Myocyte (in vitro differentiated cells): Measurements from ENCODE around the gene PRKG1. TPM values are rescaled to one million over a fixed set of nuclear protein-coding genes. Genes with fewer than 3 reads are reported as not detected.

Experiments used
- DNase-seq: peaks from one replicate; pipeline ENCODE4 v3.0.0-alpha.2; 2012; ENCODE audit warnings: low read depth
- total RNA-seq: library from RNA; depleted of rRNA; stranded (reverse); fragments of >200 nt; gene quantifications from 2 replicates; pipeline ENCODE4 v1.2.3, GENCODE V29; 2014

The PRKG1 gene
- total RNA-seq, 1 donor from 2014 or later = 26.7 TPM

GRCh38 chr10:51217505-51217904, 143.2 kb downstream of the PRKG1 start:
- no peak for DNase-seq

- DNase-seq = no peak
Observed at GRCh38 chr10:51224671-51225161, 150.4 kb downstream of the PRKG1 start.

GRCh38 chr10:51227897-51228713, 153.8 kb downstream of the PRKG1 start:
- no peak for DNase-seq

- DNase-seq = no peak
Observed at GRCh38 chr10:51228714-51229100, 154.4 kb downstream of the PRKG1 start.

- no peak for DNase-seq
Observed at GRCh38 chr10:51230887-51231585, 156.7 kb downstream of the PRKG1 start.

- peak; percentile 37 for DNase-seq
Observed at GRCh38 chr10:51231754-51232153, 157.5 kb downstream of the PRKG1 start.

GRCh38 chr10:51233337-51234100, 159.2 kb downstream of the PRKG1 start:
- DNase-seq = no peak

GRCh38 chr10:51235865-51236264, 161.6 kb downstream of the PRKG1 start:
- no peak for DNase-seq

- no peak for DNase-seq
Observed at GRCh38 chr10:51239006-51239405, 164.7 kb downstream of the PRKG1 start.

- no peak for DNase-seq
Observed at GRCh38 chr10:51241461-51241860, 167.2 kb downstream of the PRKG1 start.

GRCh38 chr10:51242393-51242792, 168.1 kb downstream of the PRKG1 start:
- DNase-seq = no peak

GRCh38 chr10:51244309-51244708, 170.0 kb downstream of the PRKG1 start:
- peak; percentile 43 for DNase-seq

- peak; percentile 32 for DNase-seq
Observed at GRCh38 chr10:51244748-51245490, 170.6 kb downstream of the PRKG1 start.

- no peak for DNase-seq
Observed at GRCh38 chr10:51246156-51246555, 171.9 kb downstream of the PRKG1 start.

- DNase-seq = peak; percentile 81
Observed at GRCh38 chr10:51250278-51250920, 176.1 kb downstream of the PRKG1 start.

GRCh38 chr10:51251110-51251509, 176.8 kb downstream of the PRKG1 start:
- DNase-seq = peak; percentile 22

GRCh38 chr10:51255381-51255780, 181.1 kb downstream of the PRKG1 start:
- DNase-seq = no peak

GRCh38 chr10:51257511-51258248, 183.4 kb downstream of the PRKG1 start:
- DNase-seq = no peak

- DNase-seq = no peak
Observed at GRCh38 chr10:51260376-51260775, 186.1 kb downstream of the PRKG1 start.

- DNase-seq = no peak
Observed at GRCh38 chr10:51266496-51266895, 192.2 kb downstream of the PRKG1 start.
